ENCODE results near the gene KCNA3. TPM values are rescaled to one million over a fixed set of nuclear protein-coding genes. Genes with fewer than 3 reads are reported as not detected.
A peak's percentile ranks its signal among the peaks of the same experiment; 100 is the strongest.

The KCNA3 gene
- total and polyA plus RNA-seq, 3 experiments from 2014 or later, result 38.4 to 94.0 (median 40.5) TPM

DNA sequence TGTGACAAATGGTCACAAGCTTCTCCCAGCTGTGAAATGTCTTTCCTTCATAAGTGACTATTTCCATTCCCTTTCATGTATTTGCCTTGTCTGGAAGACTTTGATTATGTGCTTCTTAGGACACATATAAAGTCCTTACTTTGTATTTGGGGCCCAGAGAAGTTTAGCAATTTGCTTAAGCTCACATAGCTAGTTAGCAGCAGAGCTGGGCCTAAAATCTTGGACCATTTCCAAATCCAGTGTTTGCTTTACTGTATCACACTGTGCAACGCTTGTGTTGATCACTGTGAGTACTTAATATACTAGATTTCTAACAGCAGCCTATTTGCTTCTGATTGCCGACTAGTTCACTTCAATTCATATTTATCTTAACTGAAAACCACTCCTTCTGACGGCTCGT lies 2.2 kb upstream of the KCNA3 start:
- Histone ChIP-seq H3K27me3 (ENCODE audit: insufficient read depth, low read length, poor library complexity, severe bottlenecking) (no peaks in the 10 kb centered on the region), H3K9me3 (ENCODE audit: low read length) (no peaks in the 10 kb centered on the region), H3K4me3 (ENCODE audit: low read length) (no peak overlapping the region), H3K4me1 (ENCODE audit: insufficient read depth, low read length) (peaks cover 7% of the 10 kb centered on the region), H3K36me3 (ENCODE audit: insufficient read depth, low read length) (no peaks in the 10 kb centered on the region), H3K27ac (ENCODE audit: low read depth, low read length) (no peak overlapping the region)
- ChIA-PET CTCF (interaction anchor here (1.0 to 2.9 kb wide), 7 partner anchors 10 to 89 kb away, joined by 3 to 25 read pairs (median 8); no protein-coding TSS in a partner anchor), POLR2A (no interaction called here)
- Mint-ChIP-seq H3K36me3 (peaks cover 14 to 24% (median 16%) of the 10 kb centered on the region in 3 donors), H3K27me3 (peaks cover 0 to 11% of the 10 kb centered on the region in 2 donors), H3K4me3 (peak overlapping the region in 1 of 7 donors; percentile 86), H3K27ac (peak overlapping the region in 5 of 8 donors; percentile 21 to 85 (median 67)), H3K4me1 (peaks cover 17 to 47% (median 32%) of the 10 kb centered on the region in 3 donors), H3K9me3 (peaks cover 0 to 4% (median 0%) of the 10 kb centered on the region in 5 donors)
- DNase-seq, result no peak

DNA sequence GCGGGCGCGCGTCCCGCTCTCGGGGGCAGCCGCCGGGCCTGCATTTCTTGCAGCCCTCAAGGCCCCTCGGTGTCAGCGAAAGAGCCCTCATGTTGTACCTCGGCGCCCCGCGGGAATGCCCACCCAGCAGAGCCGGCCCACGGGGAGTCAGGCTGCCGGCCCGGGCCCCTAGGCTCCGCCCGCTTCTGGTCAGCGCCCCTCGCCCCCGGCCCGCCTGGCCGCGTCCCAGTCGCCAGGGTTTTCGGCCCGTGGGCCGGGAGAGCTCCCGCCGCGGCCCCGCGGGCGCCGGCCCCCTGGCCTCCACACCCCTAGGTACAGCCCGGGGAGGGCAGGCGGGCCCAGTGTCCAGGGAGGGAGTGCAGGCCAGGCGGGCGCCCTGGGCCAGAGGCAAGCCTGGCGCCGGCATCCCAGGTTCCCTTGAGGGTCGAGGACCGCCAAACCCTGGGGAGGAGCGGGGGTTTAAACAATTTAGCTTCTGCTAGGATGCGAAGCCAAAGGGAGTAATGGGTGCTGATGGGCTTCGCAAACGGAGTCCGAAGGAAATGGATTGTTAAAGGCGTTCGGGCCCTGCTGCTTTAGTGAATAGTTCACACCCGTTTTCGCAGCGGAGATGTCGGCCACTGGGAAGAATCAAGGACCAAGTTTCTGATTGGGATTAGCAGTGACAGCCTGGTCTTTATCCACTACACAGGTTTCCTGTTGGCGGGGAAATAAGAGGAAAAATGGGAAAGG lies 486 bp upstream of the KCNA3 start:
- Histone ChIP-seq H3K36me3 (ENCODE audit: insufficient read depth, low read length) (no peaks in the 10 kb centered on the region), H3K4me3 (ENCODE audit: low read length) (peak overlapping the region; percentile 90), H3K9me3 (ENCODE audit: low read length) (no peaks in the 10 kb centered on the region), H3K27me3 (ENCODE audit: insufficient read depth, low read length, poor library complexity, severe bottlenecking) (no peaks in the 10 kb centered on the region), H3K4me1 (ENCODE audit: insufficient read depth, low read length) (peaks cover 17% of the 10 kb centered on the region), H3K27ac (ENCODE audit: low read depth, low read length) (peak overlapping the region; percentile 98)
- peak overlapping the region; percentile 62 to 99 (median 82) for H3K27ac Mint-ChIP-seq
- peaks cover 28 to 57% (median 36%) of the 10 kb centered on the region in 3 donors for H3K4me1 Mint-ChIP-seq
- DNase-seq, result peak in 3 of 5 donors; percentile 4 to 47 (median 7)
- peaks cover 0 to 4% (median 0%) of the 10 kb centered on the region in 5 donors for H3K9me3 Mint-ChIP-seq
- POLR2A ChIA-PET, result interaction anchor here (1.0 to 1.3 kb wide), 3 partner anchors 27 to 52 kb away, joined by 4 to 5 read pairs (median 4); no protein-coding TSS in a partner anchor
- H3K4me3 Mint-ChIP-seq, result peak overlapping the region; percentile 74 to 100 (median 79)
- H3K27me3 Mint-ChIP-seq, result peaks cover 0 to 11% of the 10 kb centered on the region in 2 donors
- peaks cover 14 to 39% (median 20%) of the 10 kb centered on the region in 3 donors for H3K36me3 Mint-ChIP-seq
- CTCF ChIA-PET, result interaction anchor here (0.7 to 3.2 kb wide), 11 partner anchors 8 to 112 kb away, joined by 3 to 25 read pairs (median 8); no protein-coding TSS in a partner anchor

DNA sequence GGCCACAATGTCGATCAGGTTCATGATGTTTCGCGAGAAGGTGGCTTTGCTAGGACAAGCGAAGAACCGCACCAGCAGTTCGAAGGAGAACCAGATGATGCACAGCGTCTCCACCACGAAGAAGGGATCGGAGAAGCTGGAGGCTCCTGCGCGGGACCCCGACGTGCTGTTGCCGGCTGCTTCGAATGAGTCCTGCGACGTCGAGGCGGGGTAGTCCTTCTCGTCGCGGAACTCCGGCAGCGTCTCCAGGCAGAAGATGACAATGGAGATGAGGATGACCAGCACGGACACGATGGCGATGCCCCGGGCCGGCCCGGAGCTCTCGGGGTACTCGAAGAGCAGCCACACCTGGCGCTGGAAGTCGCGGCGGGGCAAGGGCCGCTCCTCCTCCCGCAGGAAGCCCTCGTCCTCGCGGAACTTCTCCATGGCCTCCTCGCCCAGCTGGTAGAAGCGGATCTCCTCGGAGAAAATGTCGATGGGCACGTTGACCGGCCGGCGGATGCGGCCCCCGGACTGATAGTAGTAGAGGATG lies 869 bp downstream of the KCNA3 start:
- POLR2A ChIA-PET, result interaction anchor here (0.8 to 1.7 kb wide), 13 partner anchors 26 to 202 kb away, joined by 3 to 8 read pairs (median 4); no protein-coding TSS in a partner anchor
- peaks cover 28% of the 10 kb centered on the region for H3K4me1 ChIP-seq (ENCODE audit: insufficient read depth, low read length)

DNA sequence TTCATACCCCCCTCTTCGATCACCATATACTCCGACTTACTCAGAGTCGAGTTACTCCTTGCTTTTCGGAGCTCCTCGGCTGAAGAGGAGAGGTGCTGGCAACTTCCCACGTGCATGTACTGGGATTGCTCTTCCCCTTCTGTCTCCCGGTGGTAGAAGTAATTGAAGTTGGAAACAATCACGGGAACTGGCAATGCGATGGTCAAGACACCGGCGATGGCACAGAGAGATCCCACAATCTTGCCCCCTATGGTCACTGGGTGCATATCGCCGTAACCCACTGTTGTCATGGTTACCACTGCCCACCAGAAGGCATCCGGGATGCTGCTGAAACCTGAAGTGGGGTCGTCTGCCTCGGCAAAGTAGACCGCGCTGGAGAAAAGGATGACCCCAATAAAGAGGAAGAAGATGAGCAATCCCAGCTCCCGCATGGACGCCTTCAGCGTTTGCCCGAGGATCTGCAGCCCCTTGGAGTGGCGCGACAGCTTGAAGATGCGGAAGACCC lies 1.5 kb downstream of the KCNA3 start:
- ChIA-PET CTCF (interaction anchor here (0.8 to 3.8 kb wide), 13 partner anchors 10 to 114 kb away, joined by 3 to 34 read pairs (median 8); no protein-coding TSS in a partner anchor), POLR2A (interaction anchor here (0.6 to 2.1 kb wide), 13 partner anchors 26 to 202 kb away, joined by 3 to 8 read pairs (median 4); no protein-coding TSS in a partner anchor)
- peaks cover 13 to 48% (median 18%) of the 10 kb centered on the region in 3 donors for H3K36me3 Mint-ChIP-seq
- no peaks in the 10 kb centered on the region for H3K36me3 ChIP-seq (ENCODE audit: insufficient read depth, low read length)
- peak overlapping the region; percentile 93 to 100 (median 100) for H3K27ac Mint-ChIP-seq
- H3K27me3 ChIP-seq (ENCODE audit: insufficient read depth, low read length, poor library complexity, severe bottlenecking), result no peaks in the 10 kb centered on the region
- H3K4me1 ChIP-seq (ENCODE audit: insufficient read depth, low read length), result peaks cover 35% of the 10 kb centered on the region
- H3K4me3 ChIP-seq (ENCODE audit: low read length), result peak overlapping the region; percentile 90
- H3K27me3 Mint-ChIP-seq, result peaks cover 0 to 11% of the 10 kb centered on the region in 2 donors
- DNase-seq, result peak in 4 of 5 donors; percentile 7 to 71 (median 38)
- peaks cover 0 to 4% (median 0%) of the 10 kb centered on the region in 5 donors for H3K9me3 Mint-ChIP-seq
- H3K9me3 ChIP-seq (ENCODE audit: low read length), result no peaks in the 10 kb centered on the region
- H3K27ac ChIP-seq (ENCODE audit: low read depth, low read length), result peak overlapping the region; percentile 98
- peaks cover 40 to 55% (median 51%) of the 10 kb centered on the region in 3 donors for H3K4me1 Mint-ChIP-seq
- H3K4me3 Mint-ChIP-seq, result peak overlapping the region; percentile 96 to 100 (median 100)

More for the DNA sequence above, 869 bp downstream of the KCNA3 start:
- H3K36me3 ChIP-seq (ENCODE audit: insufficient read depth, low read length), result no peaks in the 10 kb centered on the region
- peak; percentile 15 to 65 (median 36) for DNase-seq
- peak overlapping the region; percentile 98 for H3K27ac ChIP-seq (ENCODE audit: low read depth, low read length)
- CTCF ChIA-PET, result interaction anchor here (0.9 to 3.8 kb wide), 14 partner anchors 10 to 113 kb away, joined by 3 to 34 read pairs (median 7); no protein-coding TSS in a partner anchor
- Mint-ChIP-seq H3K27ac (peak overlapping the region; percentile 93 to 100 (median 100)), H3K9me3 (peaks cover 0 to 4% (median 0%) of the 10 kb centered on the region in 5 donors), H3K27me3 (peaks cover 0 to 11% of the 10 kb centered on the region in 2 donors), H3K36me3 (peaks cover 13 to 44% (median 18%) of the 10 kb centered on the region in 3 donors), H3K4me3 (peak overlapping the region; percentile 96 to 100 (median 100)), H3K4me1 (peaks cover 36 to 58% (median 46%) of the 10 kb centered on the region in 3 donors)
- H3K9me3 ChIP-seq (ENCODE audit: low read length), result no peaks in the 10 kb centered on the region
- no peaks in the 10 kb centered on the region for H3K27me3 ChIP-seq (ENCODE audit: insufficient read depth, low read length, poor library complexity, severe bottlenecking)
- peak overlapping the region; percentile 90 for H3K4me3 ChIP-seq (ENCODE audit: low read length)

GRCh38 chr1:110672753-110673108 lies 2.0 kb downstream of the KCNA3 start:
- peaks cover 0 to 11% of the 10 kb centered on the region in 2 donors for H3K27me3 Mint-ChIP-seq
- H3K27ac ChIP-seq (ENCODE audit: low read depth, low read length), result peak overlapping the region; percentile 98
- DNase-seq, result peak; percentile 3 to 83 (median 71)
- peaks cover 0 to 4% (median 0%) of the 10 kb centered on the region in 5 donors for H3K9me3 Mint-ChIP-seq
- peak overlapping the region; percentile 96 to 100 (median 100) for H3K4me3 Mint-ChIP-seq
- H3K4me3 ChIP-seq (ENCODE audit: low read length), result peak overlapping the region; percentile 90
- ChIA-PET POLR2A (interaction anchor here (0.6 to 2.1 kb wide), 5 partner anchors 31 to 202 kb away, joined by 3 to 8 read pairs (median 5); no protein-coding TSS in a partner anchor), CTCF (interaction anchor here (0.8 to 3.8 kb wide), 11 partner anchors 11 to 114 kb away, joined by 3 to 34 read pairs (median 10); no protein-coding TSS in a partner anchor)
- H3K36me3 Mint-ChIP-seq, result peaks cover 15 to 53% (median 23%) of the 10 kb centered on the region in 3 donors
- no peaks in the 10 kb centered on the region for H3K36me3 ChIP-seq (ENCODE audit: insufficient read depth, low read length)
- H3K27ac Mint-ChIP-seq, result peak overlapping the region; percentile 93 to 100 (median 100)
- H3K4me1 ChIP-seq (ENCODE audit: insufficient read depth, low read length), result peaks cover 40% of the 10 kb centered on the region
- no peaks in the 10 kb centered on the region for H3K27me3 ChIP-seq (ENCODE audit: insufficient read depth, low read length, poor library complexity, severe bottlenecking)
- H3K9me3 ChIP-seq (ENCODE audit: low read length), result no peaks in the 10 kb centered on the region
- peaks cover 43 to 51% (median 50%) of the 10 kb centered on the region in 3 donors for H3K4me1 Mint-ChIP-seq

GRCh38 chr1:110672001-110672752 lies 2.6 kb downstream of the KCNA3 start:
- CTCF ChIA-PET, result interaction anchor here (0.8 to 3.8 kb wide), 6 partner anchors 33 to 93 kb away, joined by 3 to 34 read pairs (median 14); no protein-coding TSS in a partner anchor
- Histone ChIP-seq H3K4me1 (ENCODE audit: insufficient read depth, low read length) (peaks cover 45% of the 10 kb centered on the region), H3K9me3 (ENCODE audit: low read length) (no peaks in the 10 kb centered on the region), H3K36me3 (ENCODE audit: insufficient read depth, low read length) (peaks cover 3% of the 10 kb centered on the region), H3K27ac (ENCODE audit: low read depth, low read length) (peak overlapping the region; percentile 98), H3K4me3 (ENCODE audit: low read length) (peak overlapping the region; percentile 90), H3K27me3 (ENCODE audit: insufficient read depth, low read length, poor library complexity, severe bottlenecking) (no peaks in the 10 kb centered on the region)
- Mint-ChIP-seq H3K27me3 (peaks cover 0 to 11% of the 10 kb centered on the region in 2 donors), H3K4me1 (peaks cover 45 to 49% (median 48%) of the 10 kb centered on the region in 3 donors), H3K4me3 (peak overlapping the region; percentile 96 to 100 (median 100)), H3K27ac (peak overlapping the region; percentile 93 to 100 (median 100)), H3K9me3 (peaks cover 0 to 4% (median 0%) of the 10 kb centered on the region in 5 donors), H3K36me3 (peaks cover 15 to 58% (median 23%) of the 10 kb centered on the region in 3 donors)
- DNase-seq, result peak; percentile 64 to 92 (median 84)
- POLR2A ChIA-PET, result interaction anchor here (1.5 to 2.1 kb wide), 3 partner anchors 31 to 203 kb away, joined by 3 to 8 read pairs (median 5); no protein-coding TSS in a partner anchor

All from CD8-positive, alpha-beta memory T cell (primary cell).